ENCODE measurements around the gene TMEM235.

TMEM235 gene

DNA sequence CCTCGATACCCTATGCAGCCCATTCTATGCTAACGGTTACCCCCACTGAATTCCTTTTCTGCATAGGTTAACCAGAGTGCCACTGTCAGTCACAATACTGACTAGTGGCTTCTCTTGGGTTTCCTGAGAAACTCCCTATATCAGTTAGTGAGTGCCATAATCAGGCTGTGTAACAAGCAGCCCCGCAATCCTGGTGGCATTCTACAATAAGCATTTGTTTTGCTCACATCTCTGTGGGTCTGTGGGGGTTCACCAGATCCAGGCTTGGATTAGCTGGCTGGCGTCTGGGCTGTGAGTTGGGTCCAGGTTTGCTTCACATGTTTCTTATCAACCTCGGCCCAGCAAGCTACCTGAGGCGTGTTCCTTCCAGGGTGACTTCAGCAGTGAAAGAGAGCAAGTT is 42.4 kb downstream of the TMEM235 start:
- DNase-seq: no peak

DNA sequence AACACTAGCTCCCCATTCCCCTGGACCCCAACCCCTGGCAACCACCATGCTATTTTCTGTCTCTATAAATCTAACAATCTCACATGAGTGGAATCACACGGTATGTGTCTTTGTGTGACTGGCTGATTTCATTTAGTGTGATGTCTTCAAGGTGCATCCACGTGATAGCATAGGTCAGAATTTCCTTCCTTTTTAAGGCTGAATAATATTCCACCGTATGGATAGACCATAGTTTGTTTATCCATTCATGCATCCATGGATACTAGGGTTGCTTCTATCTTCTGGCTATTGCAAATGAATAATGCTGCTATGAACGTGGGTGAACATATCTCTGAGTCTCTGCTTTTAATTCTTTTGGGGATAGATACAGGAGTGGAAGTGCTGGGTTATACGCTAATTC is 43.9 kb downstream of the TMEM235 start:
- DNase-seq: no peak

DNA sequence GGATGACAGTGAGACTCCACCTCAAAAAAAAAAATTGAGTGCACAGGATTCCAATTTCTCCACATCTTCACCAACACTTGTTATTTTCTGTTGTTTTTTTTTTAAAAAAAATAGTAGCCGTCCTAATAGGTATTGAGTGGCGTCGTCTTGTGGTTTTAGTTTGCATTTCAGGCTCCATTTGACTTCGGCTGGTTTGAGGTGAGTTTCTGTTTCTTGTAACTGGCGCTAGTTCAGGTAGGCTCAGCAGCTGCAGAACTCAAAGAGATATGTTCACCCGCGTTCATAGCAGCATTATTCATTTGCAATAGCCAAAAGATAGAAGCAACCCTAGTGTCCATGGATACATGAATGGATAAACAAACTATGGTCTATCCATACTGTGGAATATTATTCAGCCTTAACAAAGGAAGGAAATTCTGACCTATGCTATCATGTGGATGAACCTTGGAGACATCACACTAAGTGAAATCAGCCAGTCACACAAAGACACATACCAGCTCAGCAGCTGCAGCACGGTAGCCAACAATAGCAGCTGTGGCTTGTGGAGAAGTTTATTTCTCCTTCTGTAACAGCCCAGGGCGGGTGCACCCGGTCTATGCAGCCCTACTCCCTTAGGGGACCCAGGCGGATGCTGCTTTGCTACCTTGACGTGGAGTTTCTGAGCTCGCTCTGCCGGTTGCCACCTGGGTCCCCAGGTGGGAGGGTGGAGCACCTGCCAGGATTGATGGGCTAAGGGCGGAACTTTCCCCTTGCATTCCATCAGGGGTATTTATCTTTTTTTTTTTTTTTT is 44.9 kb downstream of the TMEM235 start:
- DNase-seq: no peak

DNA sequence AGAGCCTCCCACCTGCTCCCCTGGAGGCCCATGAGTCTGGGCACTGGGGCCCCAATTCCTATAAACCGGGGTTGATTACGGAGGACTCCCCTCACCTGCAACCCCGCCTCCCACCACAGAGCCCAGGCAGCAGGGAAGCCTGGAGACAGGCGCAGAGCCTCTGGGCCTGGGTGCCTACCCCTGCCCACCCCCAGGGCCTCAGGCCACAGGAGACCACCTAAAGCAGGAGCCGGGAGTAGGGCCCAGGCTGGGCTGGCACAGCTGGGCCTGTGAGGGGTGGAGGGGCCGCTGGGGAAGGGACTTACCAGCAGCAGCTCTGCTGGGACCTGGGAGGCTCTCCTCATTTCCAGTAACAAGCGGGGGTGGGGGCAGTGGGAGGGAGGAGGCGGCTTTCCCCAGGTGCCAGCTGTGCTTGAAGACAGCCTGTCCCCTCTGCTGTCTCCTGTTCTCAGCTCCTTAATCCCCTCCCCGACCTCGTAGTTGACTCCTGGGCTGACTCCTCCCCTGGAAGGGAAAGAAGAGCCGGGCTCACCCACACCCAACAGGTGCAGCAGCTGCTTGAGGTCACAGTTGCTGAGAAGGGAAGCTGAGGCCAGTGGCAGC is 46.8 kb downstream of the TMEM235 start:
- no peak for DNase-seq

DNA sequence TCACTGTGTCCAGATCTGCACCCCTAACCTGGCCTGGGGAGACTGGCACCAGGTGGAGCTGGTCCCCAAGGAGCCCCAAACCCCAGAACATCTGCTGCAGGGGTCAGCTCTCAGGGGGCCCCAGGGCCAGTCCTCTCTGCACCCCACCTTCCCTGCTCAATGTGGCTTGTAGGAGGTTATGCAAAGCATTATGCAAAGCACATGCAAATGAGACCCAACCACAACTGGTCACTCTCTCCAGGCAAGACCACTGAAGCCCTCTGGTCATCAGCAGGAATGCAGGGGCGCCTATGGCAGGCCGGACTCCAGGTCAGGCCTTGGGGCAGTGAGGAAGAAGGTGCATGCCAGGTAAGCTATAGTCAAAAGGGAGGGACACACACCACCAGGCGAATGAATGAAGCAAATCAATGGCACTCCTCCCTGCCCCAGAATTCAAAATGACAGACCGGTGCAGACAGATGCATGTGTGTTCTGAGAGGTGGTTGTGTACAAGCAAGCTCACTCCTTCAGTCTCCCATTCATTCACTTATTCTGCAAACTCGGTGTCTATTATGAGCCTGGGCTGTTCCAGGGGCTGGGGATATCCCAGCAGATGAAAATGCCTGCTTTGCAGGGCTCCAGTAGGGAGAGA is 48.0 kb downstream of the TMEM235 start:
- DNase-seq: no peak

DNA sequence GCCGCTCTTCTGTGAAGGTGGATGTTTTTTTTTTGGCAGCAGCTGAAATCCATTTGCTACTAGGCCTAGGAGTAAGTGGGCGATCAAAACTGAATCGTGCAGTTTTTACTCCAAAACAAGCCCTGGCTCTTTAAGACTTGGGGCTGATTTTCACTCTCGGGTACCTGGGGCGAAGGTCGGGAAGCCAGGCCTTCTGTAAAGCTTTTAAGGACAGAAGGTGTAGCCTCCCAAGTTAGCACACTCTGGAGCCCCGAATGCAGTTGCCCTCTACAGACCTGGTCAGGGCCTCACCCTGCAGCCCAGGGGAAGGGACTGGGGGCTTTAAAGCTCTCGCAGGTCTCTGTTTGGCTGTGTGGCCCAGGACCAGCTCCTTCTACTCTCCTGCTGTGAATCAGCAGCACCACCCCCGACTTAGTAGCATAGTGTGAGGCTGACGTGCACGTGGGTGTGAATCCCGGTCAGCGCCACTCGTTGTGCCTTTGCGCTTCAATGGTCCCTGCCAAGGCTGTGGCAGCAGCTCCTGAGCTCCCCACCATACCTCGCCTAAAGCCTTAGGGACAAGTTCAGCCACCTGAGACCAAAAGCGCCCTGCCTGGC is 49.9 kb downstream of the TMEM235 start:
- no peak for DNase-seq

DNA sequence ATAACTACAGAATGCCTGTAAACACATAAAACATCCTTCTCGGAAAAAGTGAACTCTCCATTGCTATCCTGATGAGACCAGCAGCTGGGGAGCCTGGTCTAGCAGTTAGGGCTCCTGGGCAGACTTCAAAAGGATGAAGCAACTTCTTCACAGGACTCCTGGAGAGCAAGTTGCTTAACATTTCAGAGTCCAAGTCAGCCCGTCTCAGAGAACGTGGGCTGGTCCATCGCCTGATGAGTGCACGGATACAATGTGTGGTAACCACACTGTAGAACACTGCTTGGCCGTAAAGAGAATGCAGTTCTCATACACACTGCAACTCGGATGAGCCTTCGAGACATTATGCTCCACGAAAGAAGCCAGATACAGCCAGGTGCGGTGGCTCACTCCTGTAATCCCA is 52.7 kb downstream of the TMEM235 start:
- DNase-seq: peak; percentile 45

DNA sequence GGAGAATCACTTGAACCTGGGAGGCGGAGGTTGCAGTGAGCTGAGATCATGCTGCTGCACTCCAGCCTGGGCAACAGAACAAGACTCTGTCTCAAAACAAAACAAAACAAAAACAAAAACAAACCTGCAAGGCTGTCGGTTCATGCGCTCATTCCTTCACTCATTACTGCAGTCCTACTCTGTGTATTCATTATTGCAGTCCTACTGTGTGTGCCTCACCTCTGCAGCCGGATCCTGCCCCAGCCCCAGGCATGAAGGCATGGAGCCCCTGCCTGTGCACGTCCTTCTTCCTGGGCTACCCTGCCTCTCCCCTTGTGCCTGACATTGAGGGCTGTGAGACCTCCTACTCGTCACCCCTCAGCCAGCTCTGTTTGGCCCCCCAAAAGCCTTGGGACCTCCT is 57.6 kb downstream of the TMEM235 start:
- no peak for DNase-seq

DNA sequence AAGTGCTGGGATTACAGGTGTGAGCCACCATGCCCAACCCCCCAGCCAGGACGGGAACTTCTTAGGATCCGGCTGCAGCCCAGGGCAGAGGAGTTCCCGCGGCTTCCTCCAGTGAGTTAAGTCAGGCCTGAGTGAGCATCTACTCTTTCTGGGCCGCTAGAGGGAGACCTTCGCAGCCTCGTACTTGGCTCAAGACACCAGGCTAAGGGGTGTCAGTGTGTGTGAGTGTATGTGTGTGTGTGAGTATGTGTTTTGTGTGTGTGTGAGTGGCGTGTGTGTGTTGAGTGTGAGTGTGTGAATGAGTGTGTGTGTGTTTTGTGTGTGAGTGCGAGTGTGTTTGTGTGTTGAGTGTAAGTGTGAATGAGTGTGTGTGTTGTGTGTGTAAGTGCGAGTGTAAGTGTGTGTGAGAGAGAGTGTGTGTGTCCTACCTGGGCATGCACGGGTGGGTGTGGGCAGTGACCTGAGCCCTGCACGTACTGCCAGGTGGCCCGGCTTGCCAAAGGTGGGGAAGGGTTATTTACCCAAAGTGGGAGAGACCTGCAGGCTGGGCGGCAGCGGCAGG is 58.5 kb downstream of the TMEM235 start:
- DNase-seq: peak; percentile 69

Measured in NCI-H226 (cell line).